Ectodermal cell (in vitro differentiated cells): Measurements from ENCODE around the gene KRT9.
"Not testable (repeated sequence)": the region's sequence is repeated elsewhere in the genome, so short reads cannot be mapped to it uniquely, and the experiment has no call there.

Source experiments
- H3K27ac ChIP-seq: 2 replicates; pipeline ENCODE4 v1.7.0; 2013; ENCODE audit warnings: mild to moderate bottlenecking, low read depth, low read length; ENCODE audit not compliant: insufficient read depth, poor library complexity, severe bottlenecking
- H3K27me3 ChIP-seq: 2 replicates; pipeline ENCODE4 v1.7.0; 2013; ENCODE audit warnings: mild to moderate bottlenecking, low read length; ENCODE audit not compliant: insufficient read depth, control insufficient read depth, poor library complexity, severe bottlenecking
- H3K36me3 ChIP-seq: one replicate; pipeline ENCODE4 v1.7.0; 2013; ENCODE audit warnings: low read length; ENCODE audit not compliant: control insufficient read depth, insufficient read depth
- H3K4me1 ChIP-seq: one replicate; pipeline ENCODE4 v1.7.0; 2013; ENCODE audit warnings: low read length; ENCODE audit not compliant: control insufficient read depth, insufficient read depth
- H3K4me3 ChIP-seq: 2 replicates; pipeline ENCODE4 v1.7.0; 2013; ENCODE audit warnings: low read depth, low read length, control low read depth; ENCODE audit not compliant: insufficient read depth
- H3K9me3 ChIP-seq: 2 replicates; pipeline ENCODE4 v1.7.0; 2013; ENCODE audit warnings: mild to moderate bottlenecking, low read length, moderate library complexity; ENCODE audit not compliant: control insufficient read depth
- WGBS, 2 experiments: methylation state at CpG; one replicate each; pipeline ENCODE4 v1.1.7; 2013; ENCODE audit warnings: missing lambda C conversion rate in 2 of 2; 5-methylcytosine and 5-hydroxymethylcytosine counted together

Gene KRT9

GRCh38 chr17:41584331-41584927, 12.6 kb upstream of the KRT9 start:
- H3K27me3 ChIP-seq, H3K36me3 ChIP-seq, H3K4me3 ChIP-seq, H3K4me1 ChIP-seq, H3K9me3 ChIP-seq, H3K27ac ChIP-seq: not testable (repeated sequence)
- 94 to 95% methylated on average over 8 of the region's 8 CpGs for WGBS, 2 experiments

GRCh38 chr17:41583137-41584127, 11.6 kb upstream of the KRT9 start:
- Histone ChIP-seq H3K27me3 (no peaks in the 10 kb centered on the region), H3K4me1 (peaks cover 10% of the 10 kb centered on the region), H3K4me3 (no peak overlapping the region), H3K9me3 (no peaks in the 10 kb centered on the region), H3K27ac (no peak overlapping the region), H3K36me3 (no peaks in the 10 kb centered on the region)
- 93 to 94% methylated on average over 33 of the region's 33 CpGs for WGBS, 2 experiments

- H3K27me3 ChIP-seq, H3K4me3 ChIP-seq, H3K9me3 ChIP-seq, H3K4me1 ChIP-seq, H3K36me3 ChIP-seq, H3K27ac ChIP-seq: not testable (repeated sequence)
- WGBS, 2 experiments, result 91 to 92% methylated on average over 13 of the region's 13 CpGs
These were observed 10.5 kb upstream of the KRT9 start for GRCh38 chr17:41582061-41582968.

- no peaks in the 10 kb centered on the region for H3K9me3 ChIP-seq
- H3K36me3 ChIP-seq, result no peaks in the 10 kb centered on the region
- no peak overlapping the region for H3K4me3 ChIP-seq
- H3K27ac ChIP-seq, result no peak overlapping the region
- peaks cover 10% of the 10 kb centered on the region for H3K4me1 ChIP-seq
- H3K27me3 ChIP-seq, result no peaks in the 10 kb centered on the region
- 89 to 93% methylated on average over 4 of the region's 4 CpGs for WGBS, 2 experiments
These were observed 9.7 kb upstream of the KRT9 start for GRCh38 chr17:41581366-41582060.

- H3K36me3 ChIP-seq, result no peaks in the 10 kb centered on the region
- no peaks in the 10 kb centered on the region for H3K9me3 ChIP-seq
- no peak overlapping the region for H3K27ac ChIP-seq
- H3K27me3 ChIP-seq, result no peaks in the 10 kb centered on the region
- H3K4me1 ChIP-seq, result peaks cover 10% of the 10 kb centered on the region
- H3K4me3 ChIP-seq, result no peak overlapping the region
- WGBS, 2 experiments, result 71 to 74% methylated on average over 1 of the region's 1 CpG
These were observed 9.0 kb upstream of the KRT9 start for GRCh38 chr17:41580687-41581365.

- no peaks in the 10 kb centered on the region for H3K36me3 ChIP-seq
- WGBS, 2 experiments, result 95 to 96% methylated on average over 2 of the region's 2 CpGs
- H3K4me1 ChIP-seq, result peaks cover 8% of the 10 kb centered on the region
- no peak overlapping the region for H3K4me3 ChIP-seq
- no peaks in the 10 kb centered on the region for H3K27me3 ChIP-seq
- H3K9me3 ChIP-seq, result no peaks in the 10 kb centered on the region
- H3K27ac ChIP-seq, result no peak overlapping the region
These were observed 8.4 kb upstream of the KRT9 start for GRCh38 chr17:41580244-41580575.

- Histone ChIP-seq H3K4me3 (no peak overlapping the region), H3K4me1 (peaks cover 6% of the 10 kb centered on the region), H3K36me3 (no peaks in the 10 kb centered on the region), H3K27me3 (no peaks in the 10 kb centered on the region), H3K9me3 (no peaks in the 10 kb centered on the region), H3K27ac (no peak overlapping the region)
- WGBS, 2 experiments, result 46% methylated on average over 18 of the region's 18 CpGs
These were observed 7.8 kb upstream of the KRT9 start for GRCh38 chr17:41579484-41580243.

- Histone ChIP-seq H3K9me3 (no peaks in the 10 kb centered on the region), H3K4me3 (no peak overlapping the region), H3K36me3 (no peaks in the 10 kb centered on the region), H3K27me3 (no peaks in the 10 kb centered on the region), H3K4me1 (peaks cover 6% of the 10 kb centered on the region), H3K27ac (no peak overlapping the region)
- WGBS, 2 experiments, result 78 to 83% methylated on average over 5 of the region's 5 CpGs
These were observed 7.1 kb upstream of the KRT9 start for GRCh38 chr17:41578971-41579370.

GRCh38 chr17:41578538-41578937, 6.7 kb upstream of the KRT9 start:
- no peaks in the 10 kb centered on the region for H3K27me3 ChIP-seq
- WGBS, 2 experiments, result no CpG with 5 or more reads among the region's 1 CpG

More at GRCh38 chr17:41578538-41578937, 6.7 kb upstream of the KRT9 start:
- H3K27ac ChIP-seq, result no peak overlapping the region
- H3K4me3 ChIP-seq, result no peak overlapping the region
- no peaks in the 10 kb centered on the region for H3K9me3 ChIP-seq
- H3K4me1 ChIP-seq, result peaks cover 6% of the 10 kb centered on the region
- no peaks in the 10 kb centered on the region for H3K36me3 ChIP-seq
